Liver (tissue), 3 donors: Measurements from ENCODE around the gene BRSK2.

Source experiments
- ATF3 ChIP-seq: IDR thresholded peaks from 2 replicates; pipeline ENCODE4 v1.6.1; 2016; ENCODE audit warnings: antibody characterized with exemption
- CTCF ChIP-seq: fragments of 150-350 bp; IDR thresholded peaks from 2 replicates; pipeline ENCODE4 v1.5.1; 2017; ENCODE audit warnings: improper control_type of control experiment, low read depth, low read length; ENCODE audit not compliant: missing input control
- REST ChIP-seq: IDR thresholded peaks from 2 replicates; pipeline ENCODE4 v1.6.1; 2016; ENCODE audit warnings: antibody characterized with exemption, mild to moderate bottlenecking
- SP1 ChIP-seq: IDR thresholded peaks from 2 replicates; pipeline ENCODE4 v1.6.1; 2018; ENCODE audit warnings: antibody characterized with exemption, mild to moderate bottlenecking
- donor health status: healthy.
- donor health status: healthy.

GRCh38 chr11:1508986-1509385 is 119.3 kb downstream of the BRSK2 start:
- no peak for TF ChIP-seq REST
- no peak for TF ChIP-seq CTCF
- TF ChIP-seq SP1, result no peak
- no peak for TF ChIP-seq ATF3
